ENCODE results near the gene DVL2. TPM values are rescaled to one million over a fixed set of nuclear protein-coding genes. Genes with fewer than 3 reads are reported as not detected.

Gene DVL2
- total and polyA plus RNA-seq, 2 of the 13 experiments (the other 11 are each of a cell fraction or from before 2014, with no cell fraction given): 5.7 to 38.2 TPM

DNA sequence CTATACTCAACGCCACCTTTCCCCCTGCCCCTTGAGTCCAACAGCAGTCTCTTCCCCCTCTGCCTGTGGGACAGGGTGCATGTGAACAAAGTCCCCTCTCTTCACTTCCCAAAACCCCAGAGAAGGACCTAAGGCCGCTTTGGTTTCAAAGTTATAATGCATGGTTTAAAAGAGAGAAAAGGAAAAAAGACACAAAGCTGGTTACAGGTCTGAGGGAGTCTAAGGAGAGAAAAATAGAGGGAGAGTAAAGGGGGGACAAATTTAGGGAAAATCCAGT is 9.1 kb upstream of the DVL2 start:
- in situ Hi-C loops (cut with HindIII; ENCODE audit: extremely low pct_ligation_motif_present, low pct_unique_long_range_greater_than_20kb): no loop called here
- FAIRE-seq: no peak
- POLR2A ChIA-PET: interaction anchor here (1.1 to 4.3 kb wide), 12 partner anchors 8 to 197 kb away, joined by 3 to 35 read pairs (median 9); partner anchors contain the start of genes ACADVL, ASGR1, ASGR2 and CTDNEP1
- peaks cover 41% of the 10 kb centered on the region for H3K79me2 ChIP-seq (ENCODE audit: insufficient read depth, low read length)
- H3K27ac ChIP-seq (ENCODE audit: extremely low read length, insufficient read depth, low read length): peak overlapping the region; percentile 86
- TF ChIP-seq ZNF557 (CRISPR knock-in tag; IDR thresholded peaks at IDR 0.05) (no peak), CREB1 (IDR thresholded peaks at IDR 0.05) (no peak), CREB1 (CRISPR knock-in tag; IDR thresholded peaks at IDR 0.05) (0 out of 2 replicates have a peak, but pooled peaks have one; percentile 1)
- intact Hi-C loops (cut with micrococcal nuclease; ENCODE audit: unreplicated experiment): loop anchor here (5.0 kb wide), 1 partner anchor 39 kb away; the partner anchor contains the start of gene SLC2A4
- peaks cover 24% of the 10 kb centered on the region for H3K4me1 ChIP-seq (ENCODE audit: insufficient read depth, low read length)
- H3K27me3 ChIP-seq (ENCODE audit: control insufficient read depth in 1 of 2, insufficient read depth in 2 of 2, low read length in 2 of 2): no peaks in the 10 kb centered on the region; a peak in 1 of 5 replicates
- H3K36me3 ChIP-seq (replicated peaks in 1 of 2; ENCODE audit: control insufficient read depth in 1 of 2, insufficient read depth in 2 of 2, low read length in 2 of 2): peaks cover 5 to 27% of the 10 kb centered on the region in 2 experiments; a peak in 4 of 5 replicates
- no peak overlapping the region for H2AFZ ChIP-seq (ENCODE audit: low read length)
- CTCF ChIA-PET (ENCODE audit: low intra/inter-chr PET ratio, low total read pairs): interaction anchor here (1.6 kb wide), 1 partner anchor 53 kb away, joined by 11 read pairs; no protein-coding TSS in a partner anchor
- H3K4me3 ChIP-seq (replicated peaks in 1 of 3; ENCODE audit: insufficient read depth in 1 of 3, low read depth in 2 of 3, low read length in 3 of 3): peak overlapping the region in 1 of 3 experiments; percentile 85; a peak in 1 of 6 replicates
- WGBS (ENCODE audit: low lambda C conversion rate): 90% methylated on average over 2 of the region's 2 CpGs
- no peaks in the 10 kb centered on the region for H3K9me3 ChIP-seq (ENCODE audit: low read length)
- H3K4me2 ChIP-seq (ENCODE audit: low read depth, low read length): peak overlapping the region; percentile 97
- no TSS peak for BruUV-seq (replicated peaks)
- no peaks in the 10 kb centered on the region for H4K20me1 ChIP-seq (ENCODE audit: insufficient read depth, low read length)
- no peak for DNase-seq (ENCODE audit: low spot score)
- H3K9ac ChIP-seq (ENCODE audit: insufficient read depth, low read depth, low read length): peak overlapping the region; percentile 92
- no peak for ATAC-seq

DNA sequence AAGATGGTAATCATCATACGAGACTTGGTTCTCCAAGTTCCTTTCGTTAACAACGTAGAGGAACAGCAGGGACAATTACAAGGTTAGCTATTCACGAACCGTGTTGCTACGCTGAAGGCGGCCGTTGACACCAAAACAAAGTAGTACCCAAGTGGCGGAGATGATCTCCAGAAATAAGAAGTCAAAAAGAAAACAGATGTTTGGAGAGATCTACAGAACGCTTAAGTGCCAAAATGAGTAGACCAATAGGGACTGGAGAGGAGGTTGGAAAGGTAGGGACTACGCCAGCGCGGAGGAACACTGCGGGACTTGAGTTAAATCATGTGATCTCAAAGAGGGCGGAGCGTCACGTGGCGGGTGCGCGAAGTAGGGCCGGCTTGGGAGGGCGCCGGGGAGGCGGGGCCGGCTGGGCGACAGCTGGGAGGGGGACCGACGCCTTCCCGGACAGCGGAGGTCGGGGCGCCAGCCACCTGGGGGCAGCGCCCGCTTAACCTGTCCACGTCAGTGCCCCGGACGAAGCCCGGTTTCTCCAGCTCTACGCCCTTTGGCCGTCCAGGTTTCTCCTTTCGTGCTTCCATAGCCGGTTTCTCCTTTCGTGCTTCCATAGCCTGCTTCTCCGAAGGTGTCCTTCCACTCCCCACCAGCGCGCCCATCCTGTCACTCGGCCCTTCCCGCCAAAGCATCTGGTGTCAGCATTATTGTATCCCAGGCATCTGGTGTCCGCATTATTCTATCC is 8.6 kb upstream of the DVL2 start:
- intact Hi-C loops (cut with micrococcal nuclease; ENCODE audit: unreplicated experiment): loop anchor here (5.0 kb wide), 1 partner anchor 39 kb away; the partner anchor contains the start of gene SLC2A4
- ATAC-seq (peak; percentile 58), FAIRE-seq (no peak), DNase-seq (ENCODE audit: low spot score) (peak; percentile 92)
- POLR2A ChIA-PET: interaction anchor here (0.7 to 4.3 kb wide), 16 partner anchors 8 to 207 kb away, joined by 3 to 35 read pairs (median 6); partner anchors contain the start of genes ACADVL, ASGR1, ASGR2 and CTDNEP1
- peak overlapping the region; percentile 61 to 85 (median 68) for H3K4me3 ChIP-seq (replicated peaks in 1 of 3; ENCODE audit: insufficient read depth in 1 of 3, low read depth in 2 of 3, low read length in 3 of 3)
- H4K20me1 ChIP-seq (ENCODE audit: insufficient read depth, low read length): no peaks in the 10 kb centered on the region
- H3K4me2 ChIP-seq (ENCODE audit: low read depth, low read length): peak overlapping the region; percentile 97
- peak overlapping the region; percentile 73 for H2AFZ ChIP-seq (ENCODE audit: low read length)
- peak overlapping the region; percentile 86 for H3K27ac ChIP-seq (ENCODE audit: extremely low read length, insufficient read depth, low read length)
- no peaks in the 10 kb centered on the region; a peak in 1 of 5 replicates for H3K27me3 ChIP-seq (ENCODE audit: control insufficient read depth in 1 of 2, insufficient read depth in 2 of 2, low read length in 2 of 2)
- WGBS (ENCODE audit: low lambda C conversion rate): 22% methylated on average over 26 of the region's 49 CpGs
- peaks cover 5 to 27% of the 10 kb centered on the region in 2 experiments; a peak in 4 of 5 replicates for H3K36me3 ChIP-seq (replicated peaks in 1 of 2; ENCODE audit: control insufficient read depth in 1 of 2, insufficient read depth in 2 of 2, low read length in 2 of 2)
- in situ Hi-C loops (cut with HindIII; ENCODE audit: extremely low pct_ligation_motif_present, low pct_unique_long_range_greater_than_20kb): no loop called here
- CTCF ChIA-PET (ENCODE audit: low intra/inter-chr PET ratio, low total read pairs): interaction anchor here (1.6 kb wide), 1 partner anchor 53 kb away, joined by 11 read pairs; no protein-coding TSS in a partner anchor
- peaks cover 41% of the 10 kb centered on the region for H3K79me2 ChIP-seq (ENCODE audit: insufficient read depth, low read length)
- H3K9me3 ChIP-seq (ENCODE audit: low read length): no peaks in the 10 kb centered on the region
- H3K9ac ChIP-seq (ENCODE audit: insufficient read depth, low read depth, low read length): peak overlapping the region; percentile 92
- peaks cover 23% of the 10 kb centered on the region for H3K4me1 ChIP-seq (ENCODE audit: insufficient read depth, low read length)
- BruUV-seq (replicated peaks): no TSS peak
- peak; percentile 59 for TF ChIP-seq IRF2 (CRISPR knock-in tag; IDR thresholded peaks at IDR 0.05)
- TF ChIP-seq, protein P1, sequence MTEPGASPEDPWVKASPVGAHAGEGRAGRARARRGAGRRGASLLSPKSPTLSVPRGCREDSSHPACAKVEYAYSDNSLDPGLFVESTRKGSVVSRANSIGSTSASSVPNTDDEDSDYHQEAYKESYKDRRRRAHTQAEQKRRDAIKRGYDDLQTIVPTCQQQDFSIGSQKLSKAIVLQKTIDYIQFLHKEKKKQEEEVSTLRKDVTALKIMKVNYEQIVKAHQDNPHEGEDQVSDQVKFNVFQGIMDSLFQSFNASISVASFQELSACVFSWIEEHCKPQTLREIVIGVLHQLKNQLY (CRISPR knock-in tag; IDR thresholded peaks at IDR 0.05): peak; percentile 75
- TF ChIP-seq, protein P2, sequence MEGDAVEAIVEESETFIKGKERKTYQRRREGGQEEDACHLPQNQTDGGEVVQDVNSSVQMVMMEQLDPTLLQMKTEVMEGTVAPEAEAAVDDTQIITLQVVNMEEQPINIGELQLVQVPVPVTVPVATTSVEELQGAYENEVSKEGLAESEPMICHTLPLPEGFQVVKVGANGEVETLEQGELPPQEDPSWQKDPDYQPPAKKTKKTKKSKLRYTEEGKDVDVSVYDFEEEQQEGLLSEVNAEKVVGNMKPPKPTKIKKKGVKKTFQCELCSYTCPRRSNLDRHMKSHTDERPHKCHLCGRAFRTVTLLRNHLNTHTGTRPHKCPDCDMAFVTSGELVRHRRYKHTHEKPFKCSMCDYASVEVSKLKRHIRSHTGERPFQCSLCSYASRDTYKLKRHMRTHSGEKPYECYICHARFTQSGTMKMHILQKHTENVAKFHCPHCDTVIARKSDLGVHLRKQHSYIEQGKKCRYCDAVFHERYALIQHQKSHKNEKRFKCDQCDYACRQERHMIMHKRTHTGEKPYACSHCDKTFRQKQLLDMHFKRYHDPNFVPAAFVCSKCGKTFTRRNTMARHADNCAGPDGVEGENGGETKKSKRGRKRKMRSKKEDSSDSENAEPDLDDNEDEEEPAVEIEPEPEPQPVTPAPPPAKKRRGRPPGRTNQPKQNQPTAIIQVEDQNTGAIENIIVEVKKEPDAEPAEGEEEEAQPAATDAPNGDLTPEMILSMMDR (CRISPR knock-in tag; IDR thresholded peaks at IDR 0.05): peak; percentile 64
- no peak for TF ChIP-seq ZNF496 (CRISPR knock-in tag; IDR thresholded peaks at IDR 0.05; ENCODE audit: insufficient replicate concordance)
- TF ChIP-seq DNMT3B (CRISPR knock-in tag; conservative IDR thresholded peaks at IDR 0.05): peak; percentile 87
- no peak for TF ChIP-seq ZFAT (CRISPR knock-in tag; conservative IDR thresholded peaks at IDR 0.05)
- no peak for TF ChIP-seq TCF7L2 (IDR thresholded peaks at IDR 0.05; ENCODE audit: low read depth, low read length)
- no peak for TF ChIP-seq ZNF256 (CRISPR knock-in tag; conservative IDR thresholded peaks at IDR 0.05)
- no peak; the same call in 1 of the 2 replicates for TF ChIP-seq ZNF670 (CRISPR knock-in tag; IDR thresholded peaks at IDR 0.05; ENCODE audit: borderline replicate concordance)
- TF ChIP-seq ZNF598 (CRISPR knock-in tag; IDR thresholded peaks at IDR 0.05; ENCODE audit: borderline replicate concordance): no peak
- peak; percentile 92 for TF ChIP-seq BHLHE40 (IDR thresholded peaks at IDR 0.05; ENCODE audit: low read length)

Measured in HepG2 (cell line).